Left lung (tissue), 10 donors: ENCODE measurements around the gene SPEF2. TPM values are rescaled to one million over a fixed set of nuclear protein-coding genes. Genes with fewer than 3 reads are reported as not detected.

Source experiments
- ATAC-seq: fragments of 200-7000 bp; cut with Tn5 transposase; one replicate; pipeline ENCODE4 v1.9.1; 2020; ENCODE audit warnings: moderate library complexity
- DNase-seq, 4 donors: peaks; one replicate each; pipeline ENCODE4 v3.0.0-alpha.2; 2013 to 2020
- H3K27ac ChIP-seq, 2 donors: fragments of 200-600 bp; sonication (generic) in 1 of 2; one replicate each; pipeline versions ENCODE4 v1.5.0 to v1.8.0; 2020 to 2021
- H3K27me3 ChIP-seq, 2 donors: fragments of 200-600 bp; sonication (generic) in 1 of 2; one replicate each; pipeline versions ENCODE4 v1.5.0 to v1.8.0; 2020 to 2021
- H3K36me3 ChIP-seq, 2 donors: fragments of 200-600 bp; sonication (generic) in 1 of 2; one replicate each; pipeline versions ENCODE4 v1.5.0 to v1.8.0; 2020 to 2021
- H3K4me1 ChIP-seq, 2 donors: fragments of 200-600 bp; one replicate each; pipeline ENCODE4 v1.8.0; 2021
- H3K4me3 ChIP-seq, 2 donors: fragments of 200-600 bp; sonication (generic) in 1 of 2; one replicate each; pipeline versions ENCODE4 v1.5.0 to v1.8.0; 2020 to 2021; ENCODE audit warnings: mild to moderate bottlenecking in 1 of 2
- H3K9me3 ChIP-seq, 2 donors: fragments of 200-600 bp; sonication (generic) in 1 of 2; one replicate each; pipeline versions ENCODE4 v1.5.0 to v1.8.0; 2020 to 2021
- CTCF ChIP-seq, 2 donors: fragments of 200-600 bp; sonication (generic) in 1 of 2; IDR thresholded peaks; one replicate each; pipeline versions ENCODE4 v1.5.0 to v1.8.0; 2021; ENCODE audit warnings: antibody characterized with exemption in 2 of 2
- intact Hi-C, 2 donors: fragments of 100-400 bp; cut with DNase I; formaldehyde crosslinking; loops; one replicate each; pipeline versions ENCODE4 v1.11.2 to v1.14.2; 2022
- polyA plus RNA-seq, 6 donors: library from polyadenylated mRNA; unstranded; fragments of 120-200 nt; gene quantifications; one replicate each; pipeline ENCODE4 v1.2.1, GENCODE V29; 2013; ENCODE audit not compliant: insufficient read length in 6 of 6
- total RNA-seq, 2 donors: library from RNA; stranded (reverse); fragmentation: NEBNext Ultra II Directional; extraction: Animal tissue kit (Norgen Biotek cat#: 25700); gene quantifications; one replicate each; pipeline ENCODE4 v1.2.1, GENCODE V29; 2021
- donor health status: DM: no; HTN: yes; CAD: no.
- donor health status: DM: no; HTN: no; CAD: no.

SPEF2 gene
- total and polyA plus RNA-seq, 8 donors = 5.8 to 51.5 (median 43.0) TPM

- H3K9me3 ChIP-seq = no peaks in the 10 kb centered on the region
- DNase-seq = no peak
These were observed 18.8 kb upstream of the SPEF2 start for GRCh38 chr5:35598707-35599370.

GRCh38 chr5:35600591-35600990 is 17.1 kb upstream of the SPEF2 start:
- no peaks in the 10 kb centered on the region for H3K9me3 ChIP-seq
- no peaks in the 10 kb centered on the region for H3K36me3 ChIP-seq
- no peaks in the 10 kb centered on the region for H3K27me3 ChIP-seq
- intact Hi-C loops = no loop called here
- no peak overlapping the region for H3K4me3 ChIP-seq
- H3K4me1 ChIP-seq = no peaks in the 10 kb centered on the region
- ATAC-seq (no peak), DNase-seq (no peak)
- no peak overlapping the region for H3K27ac ChIP-seq
- TF ChIP-seq CTCF (IDR thresholded peaks at IDR 0.05) = no peak

More at GRCh38 chr5:35598707-35599370, 18.8 kb upstream of the SPEF2 start:
- Histone ChIP-seq H3K36me3 (no peaks in the 10 kb centered on the region), H3K27me3 (no peaks in the 10 kb centered on the region), H3K4me3 (no peak overlapping the region), H3K4me1 (no peaks in the 10 kb centered on the region), H3K27ac (no peak overlapping the region)
- peak; percentile 50 for ATAC-seq
- intact Hi-C loops = no loop called here
- TF ChIP-seq CTCF (IDR thresholded peaks at IDR 0.05) = no peak

- ATAC-seq (no peak), DNase-seq (no peak)
- intact Hi-C loops = no loop called here
- no peak for TF ChIP-seq CTCF (IDR thresholded peaks at IDR 0.05)
- H3K4me1 ChIP-seq = no peaks in the 10 kb centered on the region
- H3K27ac ChIP-seq = no peak overlapping the region
- H3K36me3 ChIP-seq = no peaks in the 10 kb centered on the region
- no peaks in the 10 kb centered on the region for H3K27me3 ChIP-seq
- no peak overlapping the region for H3K4me3 ChIP-seq
- peaks cover 0 to 10% of the 10 kb centered on the region in 2 donors for H3K9me3 ChIP-seq
These were observed 8.5 kb upstream of the SPEF2 start for GRCh38 chr5:35608881-35609779.

- Histone ChIP-seq H3K27ac (peak overlapping the region in 1 of 2 donors; percentile 62), H3K9me3 (peaks cover 0 to 5% of the 10 kb centered on the region in 2 donors), H3K27me3 (no peaks in the 10 kb centered on the region), H3K36me3 (no peaks in the 10 kb centered on the region), H3K4me1 (peaks cover 5 to 17% of the 10 kb centered on the region in 2 donors), H3K4me3 (peak overlapping the region; percentile 52 to 70)
- TF ChIP-seq CTCF (IDR thresholded peaks at IDR 0.05) = no peak
- no peak for ATAC-seq
- no peak for DNase-seq
- intact Hi-C loops = no loop called here
These were observed 616 bp upstream of the SPEF2 start for GRCh38 chr5:35617060-35617434.

GRCh38 chr5:35618304-35618636 is 607 bp downstream of the SPEF2 start:
- DNase-seq (no peak), ATAC-seq (no peak)
- Histone ChIP-seq H3K27me3 (no peaks in the 10 kb centered on the region), H3K9me3 (peaks cover 0 to 5% of the 10 kb centered on the region in 2 donors), H3K4me3 (peak overlapping the region; percentile 52 to 70), H3K4me1 (peaks cover 5 to 17% of the 10 kb centered on the region in 2 donors), H3K36me3 (no peaks in the 10 kb centered on the region), H3K27ac (peak overlapping the region in 1 of 2 donors; percentile 62)
- intact Hi-C loops = no loop called here
- no peak for TF ChIP-seq CTCF (IDR thresholded peaks at IDR 0.05)
